GM13976 (cell line): ENCODE results near the gene KCNH6.
A peak's percentile ranks its signal among the peaks of the same experiment; 100 is the strongest.

Experiments used
- DNase-seq: peaks from one replicate; pipeline ENCODE4 v3.0.0; 2012; ENCODE audit warnings: low spot score
- in situ Hi-C: fragments of 300-500 bp; cut with MboI; formaldehyde crosslinking; loops from one replicate; pipeline ENCODE4 v1.12.0; 2022; ENCODE audit warnings: low sequenced_read_pairs, mixed read lengths, inconsistent platforms; ENCODE audit not compliant: unreplicated experiment
- TF ChIP-seq, protein P1 (sequence below): IDR thresholded peaks from 2 replicates; pipeline ENCODE4 v1.5.1; 2012; ENCODE audit warnings: borderline replicate concordance, mild to moderate bottlenecking; ENCODE audit not compliant: insufficient read depth; ENCODE audit errors: extremely low read depth, missing control alignments, control extremely low read depth

KCNH6 gene

DNA sequence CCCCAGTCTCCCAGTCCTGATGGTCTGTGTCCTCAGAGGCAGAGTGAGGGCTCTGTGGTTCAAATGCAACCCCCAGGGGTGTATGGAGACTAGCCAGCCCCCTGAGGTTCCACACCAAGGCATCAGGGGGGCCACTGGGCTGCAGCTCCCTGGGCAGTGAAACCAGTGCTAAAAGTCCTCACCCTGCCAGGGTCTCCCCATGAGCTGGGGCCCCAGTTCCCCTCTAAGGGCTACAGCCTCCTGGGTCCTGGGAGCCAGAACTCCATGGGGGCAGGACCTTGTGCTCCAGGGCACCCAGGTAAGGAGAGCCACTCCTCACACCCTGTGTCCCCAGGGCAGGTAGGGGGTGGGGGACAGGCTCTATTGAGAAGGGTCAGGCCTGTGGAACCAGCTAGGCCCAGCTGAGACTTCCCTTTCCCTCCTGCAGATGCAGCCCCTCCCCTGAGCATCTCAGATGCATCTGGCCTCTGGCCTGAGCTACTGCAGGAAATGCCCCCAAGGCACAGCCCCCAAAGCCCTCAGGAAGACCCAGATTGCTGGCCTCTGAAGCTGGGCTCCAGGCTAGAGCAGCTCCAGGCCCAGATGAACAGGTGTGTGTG lies 20.8 kb downstream of the KCNH6 start:
- in situ Hi-C loops: no loop called here
- peak; percentile 13 for DNase-seq
- TF ChIP-seq, protein P1, sequence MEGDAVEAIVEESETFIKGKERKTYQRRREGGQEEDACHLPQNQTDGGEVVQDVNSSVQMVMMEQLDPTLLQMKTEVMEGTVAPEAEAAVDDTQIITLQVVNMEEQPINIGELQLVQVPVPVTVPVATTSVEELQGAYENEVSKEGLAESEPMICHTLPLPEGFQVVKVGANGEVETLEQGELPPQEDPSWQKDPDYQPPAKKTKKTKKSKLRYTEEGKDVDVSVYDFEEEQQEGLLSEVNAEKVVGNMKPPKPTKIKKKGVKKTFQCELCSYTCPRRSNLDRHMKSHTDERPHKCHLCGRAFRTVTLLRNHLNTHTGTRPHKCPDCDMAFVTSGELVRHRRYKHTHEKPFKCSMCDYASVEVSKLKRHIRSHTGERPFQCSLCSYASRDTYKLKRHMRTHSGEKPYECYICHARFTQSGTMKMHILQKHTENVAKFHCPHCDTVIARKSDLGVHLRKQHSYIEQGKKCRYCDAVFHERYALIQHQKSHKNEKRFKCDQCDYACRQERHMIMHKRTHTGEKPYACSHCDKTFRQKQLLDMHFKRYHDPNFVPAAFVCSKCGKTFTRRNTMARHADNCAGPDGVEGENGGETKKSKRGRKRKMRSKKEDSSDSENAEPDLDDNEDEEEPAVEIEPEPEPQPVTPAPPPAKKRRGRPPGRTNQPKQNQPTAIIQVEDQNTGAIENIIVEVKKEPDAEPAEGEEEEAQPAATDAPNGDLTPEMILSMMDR: no peak

DNA sequence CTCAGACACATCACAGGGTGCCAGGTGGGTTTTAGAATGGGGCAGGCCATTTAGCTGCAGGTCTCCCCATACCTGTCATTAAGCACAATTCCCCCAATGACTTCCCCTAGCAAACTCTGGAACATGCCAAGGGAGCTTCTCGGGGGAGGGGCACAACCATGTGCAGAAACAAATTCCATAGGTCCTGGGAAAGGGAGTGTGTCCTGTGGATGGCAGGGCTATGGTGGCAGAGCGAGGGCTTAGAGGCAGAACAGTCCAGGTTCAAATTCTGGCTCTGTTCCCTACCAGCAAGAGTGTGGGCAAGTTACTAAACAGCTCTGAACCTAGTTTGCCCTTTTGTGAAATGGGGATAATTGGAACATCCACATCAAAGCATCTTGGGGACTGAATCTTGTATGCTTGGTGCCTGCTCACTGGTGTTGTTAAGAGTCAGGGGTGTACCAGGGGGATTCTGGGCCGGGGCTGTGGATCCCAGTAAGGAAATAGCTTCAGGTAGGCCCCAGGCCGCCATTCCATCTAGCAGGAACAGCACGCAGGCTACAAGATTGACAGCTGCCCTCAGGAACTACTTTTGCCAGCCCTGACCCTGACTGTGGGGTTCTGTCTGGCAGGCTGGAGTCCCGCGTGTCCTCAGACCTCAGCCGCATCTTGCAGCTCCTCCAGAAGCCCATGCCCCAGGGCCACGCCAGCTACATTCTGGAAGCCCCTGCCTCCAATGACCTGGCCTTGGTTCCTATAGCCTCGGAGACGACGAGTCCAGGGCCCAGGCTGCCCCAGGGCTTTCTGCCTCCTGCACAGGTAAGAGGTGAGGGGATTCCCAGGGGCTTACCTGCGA lies 21.5 kb downstream of the KCNH6 start:
- TF ChIP-seq, protein P1: no peak
- in situ Hi-C loops: no loop called here
- no peak for DNase-seq

DNA sequence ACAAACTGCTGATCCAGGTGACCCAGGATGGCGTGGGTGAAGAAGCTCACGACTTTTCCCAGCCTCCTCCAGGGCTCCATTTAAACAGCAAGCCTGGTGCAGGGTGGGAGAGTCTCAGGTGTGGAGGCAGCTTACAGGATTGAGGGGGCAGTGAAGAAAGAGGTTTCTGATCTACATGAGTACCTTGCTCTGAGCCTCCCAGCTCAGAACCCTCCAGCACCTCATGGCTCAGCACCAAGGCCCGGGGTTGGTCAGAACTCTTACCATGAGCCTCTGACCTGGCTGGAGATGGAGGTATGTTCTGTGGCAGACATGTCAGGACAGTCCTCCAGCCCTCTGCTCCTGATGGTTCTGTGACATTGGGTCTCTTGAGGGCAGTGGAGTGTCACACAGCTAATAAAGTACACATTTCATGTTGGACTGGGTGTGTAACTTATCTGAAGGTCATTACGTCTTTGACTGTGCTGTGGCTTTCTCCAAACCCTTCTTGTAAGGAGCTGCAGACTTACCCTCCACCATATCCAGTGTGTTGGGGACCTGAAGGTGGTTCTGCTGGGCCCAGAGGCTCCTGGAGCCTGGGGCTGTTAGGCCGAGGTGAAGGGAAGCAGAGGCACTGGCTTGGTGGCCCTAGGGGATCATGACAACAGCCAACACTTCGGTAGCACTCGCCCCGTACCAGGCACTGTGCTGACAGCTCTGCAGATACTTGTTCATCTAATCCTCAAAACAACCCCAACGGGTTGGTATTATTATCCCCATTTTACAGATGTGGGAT lies 23.3 kb downstream of the KCNH6 start:
- no peak for DNase-seq
- in situ Hi-C loops: no loop called here

DNA sequence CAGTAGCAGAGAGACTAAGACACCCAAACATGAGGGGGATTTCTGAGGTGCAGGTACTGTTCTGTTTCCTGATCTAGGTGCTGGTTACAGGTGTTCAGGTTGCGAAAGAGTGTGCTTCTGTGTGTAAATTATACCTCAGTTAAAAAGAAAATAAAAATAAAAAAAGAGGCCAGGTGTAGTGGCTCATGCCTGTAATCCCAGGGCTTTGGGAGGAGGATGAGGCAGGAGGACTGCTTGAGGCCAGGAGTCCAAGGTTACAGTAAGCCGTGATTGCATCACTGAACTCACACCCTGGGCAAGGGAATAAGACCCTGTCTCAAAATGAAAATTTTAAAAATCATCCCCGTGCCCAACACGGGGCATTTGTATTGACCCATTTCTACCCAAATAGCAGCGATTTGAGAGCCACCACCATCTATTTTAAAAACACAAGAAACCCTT lies 23.9 kb downstream of the KCNH6 start:
- DNase-seq: no peak
- TF ChIP-seq, protein P1: no peak
- in situ Hi-C loops: no loop called here

More for the DNA sequence above, 23.3 kb downstream of the KCNH6 start:
- TF ChIP-seq, protein P1: no peak

DNA sequence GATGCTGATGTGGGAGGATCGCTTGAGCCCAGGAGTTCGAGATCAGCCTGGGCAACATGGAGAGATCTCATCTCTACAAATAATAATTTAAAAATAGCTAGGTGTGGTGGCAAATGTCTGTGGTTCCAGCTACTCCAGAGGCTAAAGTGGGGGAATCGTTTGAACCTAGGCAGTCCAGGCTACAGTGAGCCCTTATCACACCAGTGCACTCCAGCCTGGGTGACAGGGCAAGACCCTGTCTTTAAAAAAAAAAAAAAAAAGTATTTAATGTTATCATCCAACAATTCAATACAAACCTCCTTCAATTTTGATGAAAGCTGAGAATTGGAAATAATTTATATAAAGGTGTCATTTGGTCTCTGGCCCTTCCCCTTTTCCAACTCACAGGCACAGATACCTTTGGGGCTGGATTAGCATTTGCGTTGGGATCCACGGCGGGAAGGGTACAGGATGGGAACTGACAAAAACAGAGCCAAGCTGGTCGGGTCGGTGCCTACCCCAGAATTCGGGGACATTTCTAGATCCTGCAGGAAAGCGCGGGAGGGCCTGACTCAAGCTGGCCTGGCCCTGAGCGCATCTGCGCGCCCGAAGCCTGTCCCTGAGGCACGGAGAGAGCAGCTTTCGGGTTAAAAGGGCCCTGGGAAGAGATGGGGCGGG lies 26.3 kb downstream of the KCNH6 start:
- TF ChIP-seq, protein P1: no peak
- in situ Hi-C loops: no loop called here
- DNase-seq: no peak
